HG02610 (cell line): ENCODE data around the gene PLRG1.

Experiments
- ATAC-seq: cut with Tn5 transposase; IDR thresholded peaks from one replicate; pipeline ENCODE4 v1.9.1; 2021; ENCODE audit warnings: mild to moderate bottlenecking, moderate library complexity; ENCODE audit not compliant: unreplicated experiment

Gene PLRG1

DNA sequence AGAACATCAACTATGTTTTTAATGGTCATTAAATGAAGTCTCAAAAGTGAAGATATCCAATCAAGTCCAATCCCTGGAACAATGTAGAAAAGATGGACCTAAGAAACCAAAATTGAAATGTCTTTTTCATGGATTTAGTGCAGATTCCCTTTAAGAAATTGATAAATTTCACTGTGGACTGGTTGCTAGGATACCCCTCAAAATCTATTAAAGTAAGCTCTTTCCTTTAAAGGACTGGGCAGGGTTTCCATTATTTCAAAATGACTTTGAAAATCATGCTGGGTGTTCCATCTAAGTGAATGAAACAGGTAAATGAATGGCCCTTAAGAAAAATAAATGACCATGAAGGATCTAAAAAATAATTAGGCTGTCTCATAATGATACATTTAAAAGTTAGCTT is 28.6 kb downstream of the PLRG1 start:
- no peak for ATAC-seq

DNA sequence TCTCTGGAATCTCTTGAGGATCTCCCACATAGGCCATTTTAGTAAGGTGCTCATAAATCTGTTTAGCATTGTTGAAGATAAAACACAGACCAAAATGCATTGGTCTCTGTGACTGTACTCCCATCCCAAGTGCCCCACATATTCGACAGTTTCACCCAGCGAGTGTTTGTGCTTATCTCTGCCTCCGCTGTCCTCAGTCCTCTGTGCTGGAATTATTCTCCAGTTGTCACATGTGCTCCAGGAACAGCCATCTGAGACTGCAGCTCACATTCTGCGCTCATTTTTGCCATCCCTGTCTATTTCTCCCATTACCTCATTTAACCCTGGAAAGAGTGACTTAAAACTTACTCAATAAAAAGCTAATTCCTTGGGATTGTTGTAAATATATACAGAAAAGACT is 31.0 kb downstream of the PLRG1 start:
- no peak for ATAC-seq

DNA sequence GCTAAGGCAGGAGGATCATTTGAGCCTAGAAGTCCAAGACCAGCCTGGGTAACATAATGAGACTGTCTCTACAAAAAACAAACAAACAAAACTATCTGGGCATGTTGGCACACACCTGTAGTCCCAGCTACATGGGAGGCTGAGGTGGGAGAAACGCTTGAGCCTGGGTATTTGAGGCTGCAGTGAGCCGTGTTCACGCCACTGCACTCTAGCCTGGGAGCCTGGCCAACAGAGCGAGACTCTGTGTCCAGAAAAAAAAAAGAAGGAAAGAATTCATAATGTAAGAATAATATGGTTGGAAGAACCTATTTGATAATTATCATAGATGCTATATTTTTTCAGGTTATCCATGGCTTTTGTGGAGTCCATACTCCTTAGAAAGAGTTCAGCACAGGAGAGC is 32.6 kb downstream of the PLRG1 start:
- ATAC-seq: no peak

DNA sequence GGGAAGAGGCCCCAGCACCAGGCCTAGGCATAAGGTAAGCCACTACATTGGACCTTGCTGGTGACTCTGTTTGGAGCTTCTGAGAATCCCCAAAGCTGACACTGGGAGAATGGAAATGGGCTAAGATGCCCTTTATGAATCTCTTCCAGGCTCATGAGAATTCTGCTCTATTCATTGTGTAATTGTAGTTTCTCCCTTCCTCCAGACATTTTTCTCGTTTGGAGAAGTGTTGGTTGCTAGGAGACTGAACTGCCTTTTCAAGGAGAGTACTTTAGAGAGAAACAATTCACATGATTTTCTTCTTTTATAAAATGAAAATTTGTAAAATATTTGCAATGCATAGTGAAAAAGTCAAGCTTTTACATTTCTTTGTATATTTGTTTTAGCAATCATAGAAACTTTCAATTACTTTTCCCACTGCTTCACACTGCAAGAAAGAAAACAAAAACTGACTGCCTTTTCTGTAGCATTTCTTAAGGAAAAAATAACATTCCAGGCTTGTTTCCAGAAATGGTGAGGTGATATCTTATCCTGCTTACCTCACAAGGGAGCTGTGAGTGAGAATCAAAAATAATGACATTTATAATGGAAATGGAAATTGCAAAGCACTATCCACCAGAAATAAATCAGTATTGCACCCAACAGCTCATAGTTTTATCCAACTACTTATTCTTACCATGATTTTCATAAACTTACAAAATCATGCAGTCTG is 33.7 kb downstream of the PLRG1 start:
- no peak for ATAC-seq

DNA sequence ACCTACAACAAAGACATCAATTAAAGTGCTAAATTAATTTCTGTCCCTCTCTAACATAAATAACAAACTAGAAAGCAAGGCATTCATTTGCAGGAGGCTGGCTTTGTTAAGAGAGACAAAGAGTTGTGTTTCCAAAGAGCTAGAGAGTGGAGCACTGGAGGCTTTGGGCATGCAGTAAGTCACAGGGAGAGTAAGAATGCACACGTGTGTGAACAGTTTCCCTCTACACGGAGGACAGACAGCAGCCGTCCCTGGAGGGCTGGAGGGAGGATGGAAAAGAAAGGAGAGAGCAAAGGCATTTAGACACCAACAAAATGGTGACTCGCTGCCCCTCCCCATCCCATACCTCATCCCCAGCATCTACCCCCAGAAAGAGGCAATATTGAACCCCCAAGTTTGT is 38.2 kb downstream of the PLRG1 start:
- no peak for ATAC-seq

DNA sequence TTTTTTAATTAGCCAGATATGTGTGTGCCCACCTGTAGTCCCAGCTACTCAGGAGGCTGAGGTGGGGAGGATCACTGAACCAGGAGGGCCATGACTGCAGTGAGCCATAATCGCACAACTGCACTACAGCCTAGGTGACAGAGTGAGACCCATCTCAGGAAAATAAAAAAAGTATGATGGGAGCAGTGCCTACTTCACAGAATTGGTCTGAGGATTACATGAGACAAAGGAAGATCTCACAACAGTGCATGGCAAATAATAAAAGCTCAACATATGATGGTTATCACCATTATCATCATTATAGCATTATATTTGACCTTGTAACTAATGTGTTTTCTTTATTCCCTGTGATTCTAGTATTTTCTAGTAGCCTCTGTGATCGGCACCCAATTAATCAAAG is 38.7 kb downstream of the PLRG1 start:
- ATAC-seq: no peak

DNA sequence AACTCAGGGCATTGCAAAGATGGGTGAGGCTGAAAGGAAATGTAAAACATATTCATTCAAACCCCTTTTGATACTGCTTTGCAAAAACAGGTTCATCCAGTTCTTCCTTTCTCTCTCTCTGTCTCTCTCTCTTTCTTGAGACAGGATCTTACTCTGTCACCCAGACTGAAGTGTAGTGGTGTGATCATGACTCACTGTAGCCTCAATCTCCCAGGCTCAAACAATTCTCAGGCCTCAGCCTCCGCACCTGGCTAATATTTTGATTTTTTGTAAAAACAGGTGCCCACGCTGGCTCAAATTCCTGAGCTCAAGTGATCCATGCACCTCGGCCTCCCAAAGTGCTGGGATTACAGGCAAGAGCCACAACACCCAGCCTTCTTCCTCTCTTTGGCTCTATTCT is 43.0 kb downstream of the PLRG1 start:
- no peak for ATAC-seq

DNA sequence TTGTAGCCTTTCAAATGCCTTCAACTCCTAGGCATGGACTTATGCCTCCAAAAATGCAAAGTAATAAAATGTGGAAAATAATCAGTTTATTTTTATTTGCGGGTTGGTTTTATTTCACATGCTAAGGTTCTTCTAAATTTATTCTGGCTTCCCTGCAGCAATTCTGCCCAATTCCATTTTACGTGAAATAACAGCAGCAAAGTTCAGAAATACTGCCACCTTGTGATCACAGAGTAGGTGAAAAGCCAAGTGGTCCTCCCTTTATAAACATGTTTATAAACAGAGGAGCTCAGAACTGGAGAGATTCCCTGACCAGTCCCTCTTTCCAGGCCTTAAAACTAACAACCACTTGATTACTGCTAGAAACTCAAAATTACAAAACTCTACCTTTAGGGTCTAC is 43.9 kb downstream of the PLRG1 start:
- ATAC-seq: no peak

DNA sequence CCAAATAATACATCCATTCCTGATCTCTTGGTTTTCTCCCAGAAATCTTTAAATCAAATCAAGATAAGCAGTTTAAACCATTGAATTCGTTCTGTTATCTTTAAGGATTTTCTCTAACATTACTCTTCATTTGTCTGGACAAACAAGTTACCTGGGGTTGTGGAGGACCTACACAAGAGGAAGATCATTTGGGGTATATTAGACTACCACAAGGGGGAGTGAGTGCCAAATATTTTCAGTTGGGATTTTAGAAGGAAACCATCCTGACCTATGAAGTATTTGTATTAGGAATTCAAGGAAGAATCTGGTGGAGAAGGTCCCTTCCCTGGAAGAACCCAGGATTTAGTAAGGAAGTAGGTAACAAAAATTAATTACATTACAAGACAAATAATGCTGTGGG is 46.6 kb downstream of the PLRG1 start:
- ATAC-seq: no peak

DNA sequence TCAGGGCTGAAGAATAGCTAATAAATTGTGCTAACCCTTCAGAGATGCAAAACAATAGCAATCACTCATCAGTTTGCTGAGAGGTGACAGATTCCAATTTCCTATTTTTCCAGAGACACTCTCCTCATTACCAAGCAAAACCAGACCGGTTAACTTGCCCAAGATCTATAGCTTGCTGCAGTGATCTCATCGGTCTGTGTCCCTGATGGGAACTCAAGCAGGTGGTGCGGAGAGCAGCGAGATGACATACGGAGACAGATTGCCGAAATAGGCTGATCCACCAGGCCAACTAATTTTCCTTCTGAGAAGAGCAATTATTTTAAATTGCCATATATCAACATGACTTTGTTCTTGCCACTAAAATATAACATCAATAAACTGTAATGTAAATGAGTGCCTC is 48.1 kb downstream of the PLRG1 start:
- ATAC-seq: no peak

DNA sequence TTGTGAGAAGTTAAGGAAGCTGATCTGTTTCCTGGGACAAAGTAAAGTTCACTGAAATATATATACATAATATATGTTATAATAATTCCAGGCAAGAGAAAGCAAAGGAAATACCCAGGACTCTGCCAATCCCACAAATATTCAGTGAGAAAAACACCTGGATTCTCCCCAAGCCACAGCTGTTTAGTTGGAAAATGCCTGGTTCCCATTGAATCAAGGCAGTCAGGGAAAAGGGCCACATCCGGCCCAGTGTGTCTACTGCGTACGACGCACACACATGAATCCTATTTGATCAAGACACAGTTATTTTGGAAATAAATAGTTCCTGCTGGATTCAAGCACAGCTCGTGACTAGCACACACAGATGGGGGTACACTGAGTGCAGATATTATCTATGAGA is 52.3 kb downstream of the PLRG1 start:
- no peak for ATAC-seq

DNA sequence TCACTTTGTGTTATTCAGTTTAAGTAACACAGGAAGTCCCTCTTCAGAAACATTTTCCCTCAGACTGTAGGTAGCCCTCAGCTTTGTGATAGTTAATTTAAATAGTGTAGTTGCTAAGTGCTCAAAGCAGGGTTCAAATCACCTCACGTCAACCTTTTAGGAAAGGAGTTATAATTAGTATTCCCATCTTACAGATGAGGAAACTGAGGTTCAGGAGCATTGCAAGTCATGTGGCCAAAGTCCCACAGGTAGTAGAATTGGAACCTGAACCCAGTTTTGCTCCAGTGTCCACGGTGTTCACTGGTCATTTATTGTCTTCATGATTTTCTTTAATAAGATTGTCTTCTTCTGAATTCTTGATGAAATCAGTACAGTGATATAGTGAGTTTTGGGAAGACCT is 54.3 kb downstream of the PLRG1 start:
- ATAC-seq: no peak

DNA sequence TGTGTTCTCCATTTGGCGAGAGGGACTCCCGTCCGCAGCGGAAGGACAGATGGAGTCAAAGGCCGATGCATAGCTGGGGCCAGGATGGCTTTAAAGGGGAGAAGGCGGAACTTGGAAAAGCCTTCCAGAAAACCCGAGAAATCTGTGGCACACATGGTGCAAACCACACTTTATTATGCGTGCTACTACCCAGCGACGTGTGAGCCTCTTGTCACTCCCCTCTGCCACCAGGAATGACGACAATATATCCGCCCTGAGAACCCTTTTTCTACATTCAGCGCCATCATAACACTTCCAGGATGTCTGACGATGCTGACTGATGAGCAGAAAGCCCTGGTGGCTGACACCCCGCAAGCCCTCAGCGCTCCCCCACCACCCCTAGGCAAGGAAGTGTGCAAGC is 57.9 kb downstream of the PLRG1 start:
- ATAC-seq: no peak

DNA sequence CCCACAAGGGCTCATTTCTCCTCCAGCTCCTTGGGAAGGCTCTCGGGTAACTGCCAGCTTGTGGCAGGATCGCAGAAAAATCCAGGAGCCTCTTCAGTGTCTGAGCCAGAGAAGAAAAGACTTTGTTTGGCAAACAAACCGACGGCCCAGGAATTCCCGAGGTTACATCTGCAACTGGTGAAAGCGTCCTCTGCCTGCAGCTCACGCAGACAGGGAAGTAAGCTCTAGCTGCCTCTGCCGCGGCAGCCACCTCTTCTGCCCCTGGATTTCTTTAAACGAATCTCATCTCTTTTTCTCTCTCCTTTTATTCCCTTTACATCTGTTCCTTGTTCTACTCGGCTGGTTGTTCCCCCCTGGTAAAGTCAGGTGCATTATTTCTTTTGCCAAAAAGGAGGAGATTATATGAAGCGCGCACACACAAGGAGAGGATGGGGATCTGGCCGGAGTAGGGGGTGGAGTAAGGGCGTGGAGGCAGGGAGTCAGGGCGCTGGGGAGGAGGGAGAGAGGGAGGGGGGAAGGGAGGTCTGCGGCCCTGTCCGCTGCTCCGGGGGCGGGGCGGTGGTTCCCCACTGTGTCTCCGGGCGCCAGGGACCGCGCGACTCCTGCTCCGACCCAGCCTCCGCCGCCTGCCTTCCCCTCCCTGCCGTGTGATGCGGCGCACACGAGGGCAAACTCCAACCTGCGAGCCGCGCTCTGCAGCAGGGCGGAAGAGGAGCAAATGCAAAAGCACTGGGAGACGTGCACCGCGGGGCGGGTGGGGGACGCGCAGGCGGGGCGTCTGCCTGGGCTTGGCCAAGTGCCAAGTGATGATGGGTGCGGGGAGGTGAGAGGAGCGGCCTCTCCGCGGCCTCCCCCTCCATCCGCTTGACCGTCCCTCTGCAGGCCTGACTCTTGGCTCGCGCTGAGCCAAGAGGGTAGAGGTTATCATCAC is 58.6 kb downstream of the PLRG1 start, which contains the start of gene DCHS2:
DCHS2 (minus strand) TSS at position 459 of the 931 bp plus-strand sequence; CDS start at position 15, 444 bp downstream.
- peak; percentile 11 for ATAC-seq

DNA sequence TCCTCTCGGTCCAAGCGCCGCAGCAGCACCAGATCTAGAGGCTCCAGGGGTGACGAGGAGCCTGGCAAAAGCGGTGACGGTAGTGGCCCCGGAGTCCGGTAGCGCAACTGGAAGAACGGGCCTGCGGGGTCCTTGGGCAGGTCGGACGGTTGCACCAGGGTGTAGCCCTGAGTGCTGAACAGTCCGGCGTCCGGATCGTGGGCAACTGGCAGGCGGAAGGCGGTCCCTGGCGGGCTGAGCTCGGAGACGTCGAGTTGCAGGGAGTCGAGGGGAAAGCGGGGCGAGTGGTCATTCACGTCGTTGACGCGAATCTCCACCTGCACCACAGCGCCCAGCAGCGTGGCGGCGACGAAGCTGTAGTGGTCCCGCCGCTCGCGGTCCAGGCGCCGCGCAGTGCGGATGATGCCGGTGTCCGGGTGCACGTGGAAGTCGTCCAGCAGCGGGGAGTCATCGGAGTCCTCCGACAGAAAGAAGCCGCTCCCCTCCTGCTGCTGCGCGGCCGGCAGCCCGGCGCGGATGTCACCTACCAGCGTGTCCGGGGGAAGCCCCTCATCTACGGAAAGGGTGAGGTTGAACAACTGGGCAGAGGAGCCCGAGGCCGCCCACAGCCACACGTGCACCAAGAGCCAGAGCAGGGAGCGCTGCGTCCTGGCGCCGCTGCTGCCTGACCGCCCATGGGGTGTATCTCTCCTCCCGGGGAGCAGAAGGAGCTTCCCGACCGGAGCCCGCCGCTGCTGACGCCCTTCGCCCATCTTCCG is 59.4 kb downstream of the PLRG1 start:
- ATAC-seq: peak; percentile 48

DNA sequence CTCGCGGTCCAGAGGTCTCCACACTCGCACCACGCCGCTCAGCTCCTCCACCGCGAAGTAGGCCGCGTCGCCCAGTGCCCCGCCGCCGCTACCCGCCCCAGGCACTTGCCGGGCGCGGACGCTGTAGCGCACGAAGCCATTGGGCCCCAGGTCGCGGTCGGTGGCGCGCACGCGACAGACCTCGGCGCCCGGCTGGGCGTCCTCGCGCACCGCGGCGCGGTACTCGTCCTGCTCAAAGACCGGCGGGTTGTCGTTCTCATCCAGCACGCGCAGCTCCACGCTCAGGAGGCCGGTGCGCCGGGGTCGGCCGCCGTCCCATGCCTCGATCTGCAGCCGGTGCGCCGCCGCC is 60.0 kb downstream of the PLRG1 start:
- ATAC-seq: no peak

DNA sequence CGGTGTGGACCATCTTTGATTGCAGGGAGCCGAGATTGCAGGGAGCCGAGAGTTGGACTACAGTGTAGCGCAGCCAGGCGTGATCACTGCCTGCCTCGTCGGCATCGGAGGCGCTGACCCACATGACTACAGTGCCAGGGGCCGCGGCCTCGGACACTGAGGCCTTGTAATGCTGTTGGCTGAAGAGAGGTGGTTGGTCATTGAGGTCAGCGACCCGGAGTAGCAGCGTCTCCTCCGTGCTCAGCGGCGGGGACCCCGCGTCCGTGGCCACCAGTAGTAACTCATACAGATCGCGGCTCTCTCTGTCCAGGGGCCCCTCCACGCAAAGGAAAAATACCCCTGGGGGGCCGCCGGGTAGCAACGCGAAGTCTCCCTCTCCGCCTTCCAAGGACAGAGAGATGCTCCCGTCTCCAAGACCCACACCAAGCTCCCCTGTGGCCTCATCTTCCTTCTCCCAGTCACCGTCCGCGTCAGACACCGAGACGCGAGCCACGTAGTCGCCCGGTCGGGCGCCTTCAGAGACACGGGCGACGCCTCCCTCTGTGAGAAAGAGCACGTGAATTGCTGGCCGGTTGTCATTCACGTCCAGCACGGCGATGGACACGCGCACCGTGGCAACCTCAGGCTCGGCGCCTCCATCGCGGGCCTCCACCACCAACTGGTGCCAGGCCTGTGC is 60.5 kb downstream of the PLRG1 start:
- ATAC-seq: no peak

DNA sequence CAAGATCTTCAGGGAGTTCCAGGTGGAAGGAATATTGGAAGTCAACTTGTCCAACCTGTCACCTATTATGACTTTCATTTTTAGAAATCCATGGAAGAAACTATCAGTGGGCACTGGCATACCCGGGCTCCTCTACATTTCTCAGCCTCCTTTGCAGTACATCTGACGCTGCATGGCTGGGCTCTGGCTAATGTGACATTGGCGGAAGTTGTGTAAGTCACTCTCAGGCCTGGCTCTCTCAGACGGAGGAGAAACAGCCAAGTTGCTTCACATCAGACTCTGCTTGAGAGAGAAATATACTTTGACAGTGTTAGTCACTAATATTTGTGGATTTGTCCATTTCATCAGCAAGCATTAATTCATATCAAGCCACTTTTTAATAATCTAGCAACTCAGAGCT is 63.1 kb downstream of the PLRG1 start:
- no peak for ATAC-seq

DNA sequence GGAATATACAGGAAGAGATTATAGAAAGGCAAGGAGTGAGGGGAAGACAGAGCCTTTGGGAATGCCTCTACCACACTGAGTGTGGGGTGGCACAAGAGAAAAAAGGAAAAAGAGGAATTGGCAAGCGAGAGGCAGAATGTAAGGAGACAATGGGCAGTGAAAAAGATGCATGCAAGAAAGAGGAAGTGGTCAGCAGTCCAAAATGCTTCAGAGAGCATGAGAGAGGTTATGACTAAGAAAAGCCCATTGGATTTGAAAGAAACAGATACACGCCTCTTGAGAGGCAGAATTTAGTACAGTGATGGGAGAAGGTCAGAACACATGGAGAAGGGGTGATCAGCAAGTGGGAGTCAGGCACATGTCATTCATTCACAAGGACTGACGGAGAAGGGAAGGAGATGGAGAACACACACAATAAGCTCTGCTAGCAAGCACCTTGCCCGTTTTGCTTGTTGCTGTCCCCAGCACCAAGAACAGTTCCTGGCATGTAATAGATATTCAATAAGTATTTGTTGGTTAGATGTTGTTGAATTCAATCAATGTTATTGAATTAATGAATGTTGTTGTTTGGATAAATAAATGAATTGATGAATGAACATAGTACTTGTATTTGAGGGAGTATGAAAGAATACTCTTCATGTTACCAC is 65.0 kb downstream of the PLRG1 start:
- ATAC-seq: peak; percentile 96
